SK-N-SH (cell line): ENCODE measurements around the gene ABHD2. TPM values are rescaled to one million over a fixed set of nuclear protein-coding genes. Genes with fewer than 3 reads are reported as not detected.

ENCODE experiments used
- CTCF ChIA-PET: fragments of 300-600, 350-600 bp; formaldehyde crosslinking; extraction: SDS; loops from one replicate; lab custom pipeline; 2021; lab: Yijun Ruan, JAX
- POLR2A ChIA-PET: fragments of 350-600 bp; sonication (Branson Sonifier 250); formaldehyde crosslinking; extraction: SDS; loops from one replicate; lab custom pipeline; 2020; ENCODE audit warnings: antibody characterized with exemption, inconsistent platforms; lab: Yijun Ruan, JAX
- DNase-seq: peaks from one replicate; pipeline ENCODE4 v3.0.0; 2012
- H2AFZ ChIP-seq: fragments of 200-600 bp; sonication (generic); 2 replicates; pipeline ENCODE4 v1.8.1; 2016; ENCODE audit warnings: antibody characterized with exemption, mild to moderate bottlenecking, low read depth
- H3F3A ChIP-seq: fragments of 200-600 bp; sonication (generic); replicated peaks from 2 replicates; pipeline ENCODE3; 2016; ENCODE audit warnings: antibody characterized with exemption, mild to moderate bottlenecking; ENCODE audit not compliant: insufficient read depth
- H3K27ac ChIP-seq, 2 experiments: fragments of 200-500 bp in 1 of 2; fragments of 200-600 bp in 1 of 2; sonication (Bioruptor generic) in 1 of 2; sonication (generic), shearing (Covaris generic) in 1 of 2; 2 replicates each; pipeline versions ENCODE4 v1.5.1 to v1.6.1; 2014 to 2016; ENCODE audit warnings: low read depth in 2 of 2, inconsistent platforms in 1 of 2, low read length in 1 of 2, mild to moderate bottlenecking in 1 of 2, mixed read lengths in 1 of 2
- H3K27me3 ChIP-seq: fragments of 200-600 bp; sonication (generic), shearing (Covaris generic); 2 replicates; pipeline ENCODE4 v1.6.1; 2016; ENCODE audit warnings: mixed run types; ENCODE audit not compliant: insufficient read depth
- H3K36me3 ChIP-seq, 2 experiments: fragments of 200-500 bp in 1 of 2; fragments of 200-600 bp in 1 of 2; sonication (Bioruptor generic) in 1 of 2; sonication (generic) in 1 of 2; replicated peaks in 1 of 2; 2 replicates each; pipeline versions ENCODE3 to v1.5.1; 2014 to 2016; ENCODE audit warnings: low read length in 1 of 2, mild to moderate bottlenecking in 1 of 2; ENCODE audit not compliant: insufficient read depth in 2 of 2, control insufficient read depth in 1 of 2
- H3K4me1 ChIP-seq, 2 experiments: fragments of 200-500 bp in 1 of 2; fragments of 200-600 bp in 1 of 2; sonication (Bioruptor generic) in 1 of 2; sonication (generic), shearing (Covaris generic) in 1 of 2; 2 replicates each; pipeline versions ENCODE4 v1.5.1 to v1.6.1; 2014 to 2016; ENCODE audit warnings: low read depth in 1 of 2, low read length in 1 of 2, mixed run types in 1 of 2; ENCODE audit not compliant: insufficient read depth in 2 of 2, control insufficient read depth in 1 of 2
- H3K4me2 ChIP-seq: fragments of 200-600 bp; sonication (generic), shearing (Covaris generic); 2 replicates; pipeline ENCODE4 v1.6.1; 2017; ENCODE audit warnings: mixed run types
- H3K4me3 ChIP-seq, 2 experiments: fragments of 200-500 bp in 1 of 2; fragments of 200-600 bp in 1 of 2; sonication (Bioruptor generic) in 1 of 2; sonication (generic), shearing (Covaris generic) in 1 of 2; 2 replicates each; pipeline versions ENCODE4 v1.5.1 to v1.8.1; 2014 to 2016; ENCODE audit warnings: low read depth in 2 of 2, inconsistent platforms in 1 of 2, low read length in 1 of 2, mild to moderate bottlenecking in 1 of 2, mixed read lengths in 1 of 2, moderate library complexity in 1 of 2
- H3K79me2 ChIP-seq: fragments of 200-600 bp; sonication (generic); 2 replicates; pipeline ENCODE4 v1.8.1; 2017; ENCODE audit warnings: mild to moderate bottlenecking; ENCODE audit not compliant: insufficient read depth
- H3K9ac ChIP-seq: fragments of 200-600 bp; sonication (generic); 2 replicates; pipeline ENCODE4 v1.6.1; 2017; ENCODE audit warnings: mixed run types
- H3K9me2 ChIP-seq: fragments of 200-600 bp; sonication (generic); 2 replicates; pipeline ENCODE4 v1.6.1; 2017; ENCODE audit warnings: mixed run types
- H3K9me3 ChIP-seq: fragments of 200-600 bp; sonication (generic); 2 replicates; pipeline ENCODE4 v1.6.1; 2017; ENCODE audit warnings: mixed run types, mild to moderate bottlenecking, moderate library complexity
- H4K20me1 ChIP-seq: fragments of 200-600 bp; sonication (generic); 2 replicates; pipeline ENCODE4 v1.6.1; 2017; ENCODE audit warnings: mild to moderate bottlenecking, mixed run types; ENCODE audit not compliant: insufficient read depth
- CHD2 ChIP-seq: fragments of 150-350 bp; IDR thresholded peaks from 2 replicates; pipeline ENCODE4 v1.6.1; 2018; ENCODE audit warnings: low read length; ENCODE audit not compliant: partially characterized antibody
- CTCF ChIP-seq: fragments of 200-600 bp; sonication (generic); IDR thresholded peaks from 2 replicates; pipeline ENCODE4 v1.6.1; 2017; ENCODE audit warnings: antibody characterized with exemption, mild to moderate bottlenecking, moderate library complexity
- ELF1 ChIP-seq: IDR thresholded peaks from 2 replicates; pipeline ENCODE4 v1.4.0; 2012
- EP300 ChIP-seq, 2 experiments: IDR thresholded peaks; 2 replicates each; pipeline versions ENCODE4 v1.4.0 to v1.6.1; 2012; ENCODE audit warnings: borderline replicate concordance in 1 of 2, low read depth in 1 of 2, low read length in 1 of 2
- EZH2phosphoT487 ChIP-seq: fragments of 200-600 bp; sonication (generic); IDR thresholded peaks from 2 replicates; pipeline ENCODE4 v1.6.1; 2017; ENCODE audit warnings: low read depth, mixed run types, mild to moderate bottlenecking, antibody characterized with exemption, moderate library complexity, borderline replicate concordance
- FOXM1 ChIP-seq: IDR thresholded peaks from 2 replicates; pipeline ENCODE4 v1.4.0; 2012; ENCODE audit warnings: low read depth, mild to moderate bottlenecking
- IRF3 ChIP-seq: fragments of 150-350 bp; IDR thresholded peaks from 2 replicates; pipeline ENCODE4 v1.6.1; 2016; ENCODE audit warnings: mild to moderate bottlenecking, low read depth, low read length
- JUND ChIP-seq: IDR thresholded peaks from 2 replicates; pipeline ENCODE4 v1.4.0; 2012
- MAX ChIP-seq: IDR thresholded peaks from 2 replicates; pipeline ENCODE4 v1.4.0; 2012; ENCODE audit warnings: low read depth
- POLR2AphosphoS5 ChIP-seq: IDR thresholded peaks from 2 replicates; pipeline ENCODE4 v1.6.1; 2012; ENCODE audit warnings: low read depth, low read length
- RAD21 ChIP-seq: IDR thresholded peaks from 2 replicates; pipeline ENCODE4 v1.6.1; 2012; ENCODE audit warnings: mild to moderate bottlenecking, low read length
- REST ChIP-seq: IDR thresholded peaks from 2 replicates; pipeline ENCODE4 v1.6.1; 2012; ENCODE audit warnings: mild to moderate bottlenecking, low read depth, low read length, moderate library complexity
- RFX5 ChIP-seq: IDR thresholded peaks from 2 replicates; pipeline ENCODE4 v1.6.1; 2012; ENCODE audit warnings: mild to moderate bottlenecking, improper control_type of control experiment, low read length
- SMC3 ChIP-seq: IDR thresholded peaks from 2 replicates; pipeline ENCODE4 v1.6.1; 2012; ENCODE audit warnings: low read depth, low read length, improper control_type of control experiment
- TCF12 ChIP-seq: IDR thresholded peaks from 2 replicates; pipeline ENCODE4 v1.4.0; 2012
- TEAD4 ChIP-seq: IDR thresholded peaks from 2 replicates; pipeline ENCODE4 v1.4.0; 2012; ENCODE audit warnings: mild to moderate bottlenecking, borderline replicate concordance; ENCODE audit not compliant: insufficient read depth
- USF2 ChIP-seq: fragments of 150-350 bp; IDR thresholded peaks from 2 replicates; pipeline ENCODE4 v1.6.1; 2017; ENCODE audit warnings: antibody characterized with exemption, low read length, low read depth, borderline replicate concordance
- YY1 ChIP-seq: IDR thresholded peaks from 2 replicates; pipeline ENCODE4 v1.4.0; 2012; ENCODE audit warnings: low read depth, mild to moderate bottlenecking
- ZBTB33 ChIP-seq: IDR thresholded peaks from 2 replicates; pipeline ENCODE4 v1.4.0; 2012; ENCODE audit warnings: low read depth, borderline replicate concordance
- WGBS: methylation state at CpG from one replicate; pipeline ENCODE4 v1.1.6; 2017; ENCODE audit warnings: low lambda C conversion rate; 5-methylcytosine and 5-hydroxymethylcytosine counted together
- polyA plus RNA-seq, 3 experiments: library from polyadenylated mRNA; depleted of rRNA; stranded (reverse); fragments of >200 nt; gene quantifications; 2 replicates each; pipeline ENCODE4 v1.2.3, GENCODE V29; 2012

ABHD2 gene
- 19.2 and 25.7 TPM in 2 replicates for polyA plus RNA-seq (2012; rRNA removed)
- 12.3 and 17.4 TPM in 2 replicates for polyA plus RNA-seq (2012; cell fraction: cytosol; rRNA removed)
- 15.6 and 19.9 TPM in 2 replicates for polyA plus RNA-seq (2012; cell fraction: nucleus; rRNA removed)

- Histone ChIP-seq H3K9me2 (no peaks in the 10 kb centered on the region), H4K20me1 (no peaks in the 10 kb centered on the region), H3K27me3 (no peaks in the 10 kb centered on the region), H3K79me2 (peaks cover 40% of the 10 kb centered on the region), H3K9me3 (no peaks in the 10 kb centered on the region), H3K27ac (peak within 1 kb of the TSS; percentile 97 to 98), H3K9ac (peak within 1 kb of the TSS; percentile 88), H2AFZ (peak within 1 kb of the TSS; percentile 60), H3K4me3 (peak within 1 kb of the TSS; percentile 85 to 97), H3K4me1 (peaks cover 31 to 70% of the 10 kb centered on the region in 2 experiments), H3K4me2 (peak within 1 kb of the TSS; percentile 94), H3K36me3 (no peaks in the 10 kb centered on the region), H3F3A (peaks cover 24% of the 10 kb centered on the region)
- WGBS, result 2% methylated on average over 19 of the region's 51 CpGs
- DNase-seq, result peak; percentile 90
- POLR2A ChIA-PET, result interaction anchor here (0.8 to 2.6 kb wide), 5 partner anchors 10 to 31 kb away, joined by 3 to 14 read pairs (median 4); no protein-coding TSS in a partner anchor
- CTCF ChIA-PET, result interaction anchor here (0.9 to 6.3 kb wide), 7 partner anchors 10 to 90 kb away, joined by 3 to 31 read pairs (median 8); no protein-coding TSS in a partner anchor
- TF ChIP-seq EP300 (IDR thresholded peaks at IDR 0.05; ENCODE audit: borderline replicate concordance in 1 of 2, low read depth in 1 of 2, low read length in 1 of 2) (peak in 1 of 2 experiments; percentile 78; a peak in 3 of 4 replicates), REST (0 out of 2 replicates have a peak, but pooled peaks have one; percentile 47), USF2 (no peak), MAX (peak; percentile 80), TEAD4 (0 out of 2 replicates have a peak, but pooled peaks have one; percentile 66), RFX5 (peak; percentile 81), IRF3 (peak; percentile 96), JUND (peak; percentile 93), ELF1 (peak; percentile 8; the same call in 1 of the 2 replicates), FOXM1 (peak; percentile 46; the same call in 1 of the 2 replicates), CTCF (no peak), SMC3 (peak; percentile 8; the same call in 1 of the 2 replicates), EZH2phosphoT487 (no peak), ZBTB33 (peak; percentile 88; the same call in 1 of the 2 replicates), YY1 (0 out of 2 replicates have a peak, but pooled peaks have one; percentile 46), RAD21 (no peak), CHD2 (peak; percentile 97), POLR2AphosphoS5 (peak; percentile 77), TCF12 (peak; percentile 94)
Observed at GRCh38 chr15:89087830-89088604, at the start of gene ABHD2. ABHD2 (plus strand) TSS chr15:89088456; CDS start chr15:89116328, 27,872 bp downstream.
